ENCODE data around the gene SNRPA. TPM values are rescaled to one million over a fixed set of nuclear protein-coding genes. Genes with fewer than 3 reads are reported as not detected.

The SNRPA gene
- total RNA-seq, 4 donors from 2014 or later, result 24.5 to 56.0 (median 48.2) TPM

GRCh38 chr19:40755791-40756190 lies 4.8 kb downstream of the SNRPA start:
- H3K27me3 ChIP-seq, result no peaks in the 10 kb centered on the region
- H3K36me3 ChIP-seq, result peaks cover 0 to 57% of the 10 kb centered on the region in 2 donors
- WGBS, 2 donors (ENCODE audit: low coverage in 1 of 2), result 99 to 100% methylated on average over 4 to 8 of the region's 8 CpGs
- H3K4me3 ChIP-seq, result no peak overlapping the region
- no peak overlapping the region for H3K27ac ChIP-seq
- no peak for ATAC-seq
- H3K4me1 ChIP-seq, result peaks cover 0 to 57% (median 28%) of the 10 kb centered on the region in 3 donors
- TF ChIP-seq CTCF (IDR thresholded peaks at IDR 0.05), result no peak
- no peak for TF ChIP-seq EP300 (IDR thresholded peaks at IDR 0.05)
- no peak for TF ChIP-seq POLR2A (IDR thresholded peaks at IDR 0.05)
- TF ChIP-seq POLR2AphosphoS5 (IDR thresholded peaks at IDR 0.05), result no peak
- H3K9me3 ChIP-seq, result no peaks in the 10 kb centered on the region

- no peak for ATAC-seq
- Histone ChIP-seq H3K27me3 (no peaks in the 10 kb centered on the region), H3K27ac (no peak overlapping the region), H3K4me3 (no peak overlapping the region), H3K9me3 (no peaks in the 10 kb centered on the region), H3K36me3 (peaks cover 0 to 65% of the 10 kb centered on the region in 2 donors), H3K4me1 (peaks cover 0 to 57% (median 28%) of the 10 kb centered on the region in 3 donors)
- 80 to 83% methylated on average over 2 to 7 of the region's 11 CpGs for WGBS, 2 donors (ENCODE audit: low coverage in 1 of 2)
- TF ChIP-seq CTCF (IDR thresholded peaks at IDR 0.05), result no peak
- no peak for TF ChIP-seq EP300 (IDR thresholded peaks at IDR 0.05)
- TF ChIP-seq POLR2AphosphoS5 (IDR thresholded peaks at IDR 0.05), result no peak
- TF ChIP-seq POLR2A (IDR thresholded peaks at IDR 0.05), result no peak
These were observed 5.6 kb downstream of the SNRPA start for GRCh38 chr19:40756502-40757110.

DNA sequence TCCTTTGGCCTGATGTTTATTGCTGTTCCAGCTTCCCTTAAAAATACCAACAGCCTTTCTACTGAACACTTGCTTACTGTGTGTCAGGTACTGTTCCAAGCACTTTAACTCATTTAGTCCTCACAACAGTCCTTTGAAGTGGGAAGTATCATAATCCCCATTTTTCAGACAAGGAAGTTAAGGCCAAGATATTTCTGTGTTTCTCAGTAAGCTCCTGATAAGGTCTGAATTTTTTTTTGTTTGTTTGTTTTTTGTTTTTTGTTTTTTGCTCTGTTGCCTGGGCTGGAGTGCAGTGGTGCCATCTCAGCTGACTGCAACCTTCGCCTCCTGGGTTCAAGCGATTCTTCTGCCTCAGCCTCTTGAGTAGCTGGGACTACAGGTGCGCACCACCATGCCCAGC lies 7.5 kb downstream of the SNRPA start:
- H3K9me3 ChIP-seq, result no peaks in the 10 kb centered on the region
- H3K27me3 ChIP-seq, result no peaks in the 10 kb centered on the region
- H3K27ac ChIP-seq, result no peak overlapping the region
- TF ChIP-seq CTCF (IDR thresholded peaks at IDR 0.05) (no peak), POLR2A (IDR thresholded peaks at IDR 0.05) (no peak), POLR2AphosphoS5 (IDR thresholded peaks at IDR 0.05) (no peak), EP300 (IDR thresholded peaks at IDR 0.05) (no peak)
- peaks cover 4 to 84% of the 10 kb centered on the region in 2 donors for H3K36me3 ChIP-seq
- no peak overlapping the region for H3K4me3 ChIP-seq
- ATAC-seq, result no peak
- H3K4me1 ChIP-seq, result peaks cover 0 to 40% (median 17%) of the 10 kb centered on the region in 3 donors
- WGBS, 2 donors (ENCODE audit: low coverage in 1 of 2), result 80% methylated on average over 1 of the region's 3 CpGs; no CpG with 5 or more reads in 1 of the 2 donors

DNA sequence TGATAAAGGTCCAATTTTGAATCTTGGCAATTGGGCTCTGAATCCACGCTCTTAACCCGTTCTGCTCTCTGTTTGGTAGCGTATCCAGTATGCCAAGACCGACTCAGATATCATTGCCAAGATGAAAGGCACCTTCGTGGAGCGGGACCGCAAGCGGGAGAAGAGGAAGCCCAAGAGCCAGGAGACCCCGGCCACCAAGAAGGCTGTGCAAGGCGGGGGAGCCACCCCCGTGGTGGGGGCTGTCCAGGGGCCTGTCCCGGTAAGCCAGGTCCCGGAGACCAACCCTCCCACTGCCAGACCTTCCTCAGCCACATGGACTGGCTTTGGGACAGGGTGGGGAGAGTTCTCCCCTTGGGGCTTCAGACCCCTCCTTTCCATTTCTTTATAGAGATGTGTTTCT lies 8.3 kb downstream of the SNRPA start:
- 93 to 100% methylated on average over 1 to 6 of the region's 13 CpGs for WGBS, 2 donors (ENCODE audit: low coverage in 1 of 2)
- Histone ChIP-seq H3K4me1 (peaks cover 0 to 31% (median 9%) of the 10 kb centered on the region in 3 donors), H3K36me3 (peaks cover 4 to 93% of the 10 kb centered on the region in 2 donors)

More for the DNA sequence above, 8.3 kb downstream of the SNRPA start:
- ATAC-seq, result no peak
- TF ChIP-seq POLR2A (IDR thresholded peaks at IDR 0.05) (no peak), EP300 (IDR thresholded peaks at IDR 0.05) (no peak), CTCF (IDR thresholded peaks at IDR 0.05) (no peak), POLR2AphosphoS5 (IDR thresholded peaks at IDR 0.05) (no peak)
- Histone ChIP-seq H3K27ac (no peak overlapping the region), H3K4me3 (no peak overlapping the region), H3K9me3 (no peaks in the 10 kb centered on the region), H3K27me3 (no peaks in the 10 kb centered on the region)
